Endothelial cell of umbilical vein (primary cell): ENCODE data around the gene PDE1C. TPM values are rescaled to one million over a fixed set of nuclear protein-coding genes. Genes with fewer than 3 reads are reported as not detected.

Experiments used
- BruUV-seq: library from RNA; stranded (reverse); fragments of 400-500 nt; replicated peaks from 2 replicates; lab custom pipeline; 2021; lab: Mats Ljungman, UMichigan
- CTCF ChIA-PET: fragments of 300-600, 350-600 bp; sonication (Branson Sonifier 250); formaldehyde crosslinking; loops from one replicate; lab custom pipeline; 2021; ENCODE audit warnings: antibody characterized with exemption, inconsistent platforms; lab: Charles Lee
- POLR2A ChIA-PET: fragments of 300-600, 350-600 bp; sonication (Branson Sonifier 250); formaldehyde crosslinking; loops from one replicate; lab custom pipeline; 2021; ENCODE audit warnings: antibody characterized with exemption, inconsistent platforms; lab: Charles Lee
- DNase-seq: peaks from one replicate; pipeline ENCODE4 v3.0.0-alpha.2; 2011; ENCODE audit warnings: low read depth, low spot score
- FAIRE-seq: peaks from 2 replicates; lab custom pipeline; 2011; peaks lifted over from hg19 to GRCh38; lab: Jason Lieb, UNC
- H2AFZ ChIP-seq: 2 replicates; pipeline ENCODE4 v1.6.0; 2012; ENCODE audit warnings: low read depth, low read length, control low read depth, inconsistent platforms
- H3K27ac ChIP-seq: 2 replicates; pipeline ENCODE4 v1.5.1; 2011; ENCODE audit warnings: low read depth, mild to moderate bottlenecking, control low read depth, low read length, moderate library complexity; ENCODE audit not compliant: insufficient read depth
- H3K27me3 ChIP-seq, 2 experiments: 2 replicates each; pipeline versions ENCODE4 v1.6.0 to v1.6.1; 2011; ENCODE audit warnings: low read length in 2 of 2, mixed read lengths in 1 of 2; ENCODE audit not compliant: control insufficient read depth in 2 of 2, insufficient read depth in 2 of 2
- H3K36me3 ChIP-seq, 2 experiments: 2 replicates in 1 of 2; 3 replicates in 1 of 2; pipeline ENCODE4 v1.5.1; 2011; ENCODE audit warnings: low read length in 2 of 2, mild to moderate bottlenecking in 1 of 2, moderate library complexity in 1 of 2; ENCODE audit not compliant: control insufficient read depth in 2 of 2, insufficient read depth in 2 of 2; ENCODE audit errors: extremely low read depth in 1 of 2
- H3K4me1 ChIP-seq: 3 replicates; pipeline ENCODE4 v1.5.1; 2011; ENCODE audit warnings: mild to moderate bottlenecking, low read length; ENCODE audit not compliant: control insufficient read depth, insufficient read depth; ENCODE audit errors: extremely low read depth
- H3K4me2 ChIP-seq: 2 replicates; pipeline ENCODE4 v1.6.1; 2011; ENCODE audit warnings: low read length, control low read depth, mixed read lengths; ENCODE audit not compliant: insufficient read depth
- H3K4me3 ChIP-seq, 3 experiments: fragments of 200-600 bp in 1 of 3; sonication (generic), shearing (Covaris generic) in 1 of 3; replicated peaks in 1 of 3; 2 replicates each; pipeline ENCODE4 v1.5.1; 2011 to 2016; ENCODE audit warnings: control low read depth in 3 of 3, low read length in 3 of 3, mild to moderate bottlenecking in 2 of 3, inconsistent platforms in 1 of 3, low read depth in 1 of 3, moderate library complexity in 1 of 3; ENCODE audit not compliant: insufficient read depth in 1 of 3
- H3K79me2 ChIP-seq: 2 replicates; pipeline ENCODE4 v1.6.0; 2012; ENCODE audit warnings: low read length, inconsistent platforms; ENCODE audit not compliant: control insufficient read depth, insufficient read depth
- H3K9ac ChIP-seq: replicated peaks from 2 replicates; pipeline ENCODE3; 2011; ENCODE audit warnings: low read length, control low read depth; ENCODE audit not compliant: insufficient read depth; ENCODE audit errors: extremely low read depth
- H3K9me1 ChIP-seq: replicated peaks from 3 replicates; pipeline ENCODE4 v1.6.0; 2011; ENCODE audit warnings: mild to moderate bottlenecking, low read length; ENCODE audit not compliant: control insufficient read depth, insufficient read depth; ENCODE audit errors: extremely low read depth
- H3K9me3 ChIP-seq: replicated peaks from 2 replicates; pipeline ENCODE4 v1.5.1; 2012; ENCODE audit warnings: low read length, inconsistent platforms; ENCODE audit not compliant: control insufficient read depth, insufficient read depth
- H4K20me1 ChIP-seq: replicated peaks from 2 replicates; pipeline ENCODE3; 2011; ENCODE audit warnings: mild to moderate bottlenecking, low read length; ENCODE audit not compliant: control insufficient read depth, insufficient read depth; ENCODE audit errors: extremely low read depth
- CTCF ChIP-seq, 2 donors: IDR thresholded peaks; 1 replicate in 1 of 2; 2 replicates in 1 of 2; pipeline ENCODE4 v1.5.1; 2011; ENCODE audit warnings: low read length in 2 of 2, mild to moderate bottlenecking in 2 of 2, moderate library complexity in 2 of 2, control low read depth in 1 of 2, inconsistent platforms in 1 of 2, low read depth in 1 of 2; ENCODE audit not compliant: insufficient read depth in 1 of 2; ENCODE audit errors: extremely low read depth in 1 of 2
- EZH2 ChIP-seq: IDR thresholded peaks from 2 replicates; pipeline ENCODE4 v1.6.1; 2012; ENCODE audit warnings: borderline replicate concordance, low read depth, mild to moderate bottlenecking, moderate library complexity, low read length, inconsistent platforms; ENCODE audit not compliant: severe bottlenecking
- FOS ChIP-seq: IDR thresholded peaks from 2 replicates; pipeline ENCODE4 v1.6.1; 2011; ENCODE audit warnings: mild to moderate bottlenecking, low read length, moderate library complexity, borderline replicate concordance; ENCODE audit not compliant: insufficient read depth
- GATA2 ChIP-seq: IDR thresholded peaks from 2 replicates; pipeline ENCODE4 v1.7.0; 2011; ENCODE audit warnings: low read depth, mild to moderate bottlenecking, moderate library complexity, mixed read lengths, low read length; ENCODE audit not compliant: insufficient read length, insufficient read depth
- JUN ChIP-seq: IDR thresholded peaks from 2 replicates; pipeline ENCODE4 v1.6.1; 2011; ENCODE audit warnings: borderline replicate concordance, low read depth; ENCODE audit not compliant: insufficient read length, insufficient read depth
- MAX ChIP-seq: IDR thresholded peaks from 2 replicates; pipeline ENCODE4 v1.6.1; 2011; ENCODE audit not compliant: insufficient read depth, insufficient read length
- MYC ChIP-seq: IDR thresholded peaks from one replicate; pipeline ENCODE4 v1.6.1; 2011; ENCODE audit warnings: mild to moderate bottlenecking, low read depth, low read length
- POLR2A ChIP-seq: IDR thresholded peaks from 2 replicates; pipeline ENCODE4 v1.6.1; 2012; ENCODE audit warnings: low read depth, mild to moderate bottlenecking, control low read depth, low read length
- POLR2AphosphoS5 ChIP-seq: IDR thresholded peaks from 2 replicates; pipeline ENCODE4 v1.6.1; 2012; ENCODE audit warnings: low read depth, mild to moderate bottlenecking, control low read depth, low read length, moderate library complexity; ENCODE audit not compliant: insufficient read depth
- dilution Hi-C: fragments of 300-500 bp; cut with MboI; formaldehyde crosslinking; loops from one replicate; pipeline ENCODE4 v1.15.0; 2019; ENCODE audit warnings: low sequenced_read_pairs; ENCODE audit not compliant: extremely low pct_ligation_motif_present
- intact Hi-C: fragments of 100-400 bp; cut with micrococcal nuclease; formaldehyde crosslinking; loops from one replicate; pipeline ENCODE4 v1.10.0; 2022
- polyA plus RNA-seq, 4 experiments: library from polyadenylated mRNA; depleted of rRNA in 3 of 4; stranded (reverse) in 3 of 4; unstranded in 1 of 4; fragments of >200 nt; gene quantifications; 2 replicates each; pipeline versions ENCODE4 v1.2.1 to v1.2.3, GENCODE V29; 2011 to 2012; ENCODE audit warnings: missing spikeins in 1 of 4
- total RNA-seq: library from RNA; stranded (reverse); gene quantifications from 2 replicates; pipeline ENCODE4 v1.2.3, GENCODE V29; 2021

Gene PDE1C
- total and polyA plus RNA-seq, 2 donors (not counting 3 experiments of a cell fraction or from before 2014, with no cell fraction given), result 0.90 to 3.1 TPM

- no peak overlapping the region for H3K9ac ChIP-seq
- H3K4me1 ChIP-seq, result no peaks in the 10 kb centered on the region
- H3K79me2 ChIP-seq, result no peaks in the 10 kb centered on the region
- no peaks in the 10 kb centered on the region for H4K20me1 ChIP-seq
- H3K9me3 ChIP-seq, result no peaks in the 10 kb centered on the region
- H3K36me3 ChIP-seq, result no peaks in the 10 kb centered on the region
- no peaks in the 10 kb centered on the region for H3K9me1 ChIP-seq
- no TSS peak for BruUV-seq
- H3K27ac ChIP-seq, result no peak overlapping the region
- TF ChIP-seq MAX, result no peak
- no peak for TF ChIP-seq JUN
- TF ChIP-seq FOS, result no peak
- no peak for TF ChIP-seq POLR2AphosphoS5
- TF ChIP-seq GATA2, result no peak
- no peak for TF ChIP-seq EZH2
- TF ChIP-seq POLR2A, result no peak
- TF ChIP-seq MYC, result no peak
- no peak for TF ChIP-seq CTCF (IDR thresholded peaks at IDR 0.05; ENCODE audit: extremely low read depth in 1 of 2, insufficient read depth in 1 of 2, low read depth in 1 of 2, low read length in 2 of 2)
- no peak for DNase-seq
- peaks cover 3 to 5% of the 10 kb centered on the region in 2 experiments for H3K27me3 ChIP-seq
- peak; percentile 61 for FAIRE-seq
- no peak overlapping the region for H2AFZ ChIP-seq
- intact Hi-C loops (no loop called here), dilution Hi-C loops (no loop called here)
- H3K4me2 ChIP-seq, result no peak overlapping the region
- ChIA-PET POLR2A (no interaction called here), CTCF (interaction anchor here (0.6 to 2.9 kb wide), 9 partner anchors 8 to 738 kb away, joined by 3 to 21 read pairs (median 6); no protein-coding TSS in a partner anchor)
- H3K4me3 ChIP-seq, result no peak overlapping the region
These were observed 328.4 kb downstream of the PDE1C start for GRCh38 chr7:31741852-31742251.
